Activated naive CD8-positive, alpha-beta T cell treated with anti-CD3 and anti-CD28 coated beads, Interleukin-2, amount 50 U/mL, for 24 hours (primary cell): ENCODE measurements around the gene ANKHD1.

Experiments
- ATAC-seq: fragments of 150-1000 bp; cut with Tn5 transposase; one replicate; pipeline ENCODE4 v1.10.0; 2021
- DNase-seq: peaks from one replicate; pipeline ENCODE4 v3.0.0; 2021
- H3K27ac Mint-ChIP-seq: one replicate; pipeline ENCODE4 v1.8.0; 2021; ENCODE audit warnings: mild to moderate bottlenecking, mixed read lengths
- H3K27me3 Mint-ChIP-seq: one replicate; pipeline ENCODE4 v1.8.0; 2021; ENCODE audit warnings: mixed read lengths
- H3K36me3 Mint-ChIP-seq: one replicate; pipeline ENCODE4 v1.8.0; 2021; ENCODE audit warnings: low read depth, mixed read lengths
- H3K4me1 Mint-ChIP-seq: one replicate; pipeline ENCODE4 v1.8.0; 2021; ENCODE audit warnings: mixed read lengths
- H3K4me3 Mint-ChIP-seq: one replicate; pipeline ENCODE4 v1.8.0; 2021; ENCODE audit warnings: mild to moderate bottlenecking, moderate library complexity, mixed read lengths
- H3K9me3 Mint-ChIP-seq: one replicate; pipeline ENCODE4 v1.8.0; 2021; ENCODE audit warnings: mixed read lengths

Gene ANKHD1

GRCh38 chr5:140551872-140552271, 150.2 kb downstream of the ANKHD1 start:
- Mint-ChIP-seq H3K27me3 (no peaks in the 10 kb centered on the region), H3K27ac (peak overlapping the region; percentile 68), H3K4me3 (no peak overlapping the region), H3K9me3 (no peaks in the 10 kb centered on the region), H3K36me3 (peaks cover 59% of the 10 kb centered on the region), H3K4me1 (peaks cover 77% of the 10 kb centered on the region)
- DNase-seq (no peak), ATAC-seq (no peak)

DNA sequence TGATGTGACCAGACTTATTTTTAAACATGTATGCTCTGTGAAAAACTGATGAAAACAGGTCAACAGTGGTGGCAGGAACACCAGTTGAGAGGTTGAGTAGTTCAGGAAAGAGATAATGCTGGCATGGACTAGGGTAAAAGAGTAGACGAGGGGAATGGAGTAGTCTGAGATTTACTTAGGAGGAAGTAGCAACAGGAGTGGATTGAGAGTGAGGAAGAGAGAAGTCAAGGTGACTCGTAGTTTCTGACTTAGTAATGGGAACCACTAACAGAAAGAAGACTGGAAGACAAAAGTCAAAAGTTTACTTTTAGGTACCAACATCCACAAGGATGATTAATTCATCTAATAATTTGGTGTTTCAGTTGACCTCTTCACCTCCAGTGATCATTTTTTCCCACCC, 152.0 kb downstream of the ANKHD1 start:
- peak overlapping the region; percentile 83 for H3K27ac Mint-ChIP-seq
- ATAC-seq: peak; percentile 50
- peaks cover 72% of the 10 kb centered on the region for H3K4me1 Mint-ChIP-seq
- no peak for DNase-seq
- H3K4me3 Mint-ChIP-seq: peak overlapping the region; percentile 93
- H3K9me3 Mint-ChIP-seq: no peaks in the 10 kb centered on the region
- H3K36me3 Mint-ChIP-seq: peaks cover 59% of the 10 kb centered on the region
- no peaks in the 10 kb centered on the region for H3K27me3 Mint-ChIP-seq

DNA sequence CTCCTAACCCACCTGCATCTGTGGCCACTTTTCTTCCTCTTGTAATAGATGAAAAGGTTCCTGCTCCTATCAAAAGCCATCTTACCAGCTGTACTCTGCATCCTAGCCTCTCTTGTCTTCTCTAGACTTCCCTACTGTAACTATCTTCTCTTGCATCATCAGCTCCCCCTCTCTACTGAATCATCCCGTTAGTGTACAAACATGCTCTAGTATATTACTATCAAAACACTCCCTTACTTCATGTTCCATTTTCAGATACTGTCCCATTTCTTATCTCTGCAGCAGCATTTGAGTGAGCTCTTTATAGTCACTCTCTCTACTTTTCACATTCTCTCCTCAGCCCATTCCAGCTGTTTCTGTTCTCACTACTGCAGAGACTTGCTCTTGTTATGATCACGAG, 152.8 kb downstream of the ANKHD1 start:
- no peak for ATAC-seq
- H3K4me3 Mint-ChIP-seq: peak overlapping the region; percentile 93
- no peaks in the 10 kb centered on the region for H3K27me3 Mint-ChIP-seq
- no peak for DNase-seq
- peaks cover 53% of the 10 kb centered on the region for H3K36me3 Mint-ChIP-seq
- H3K4me1 Mint-ChIP-seq: peaks cover 64% of the 10 kb centered on the region
- no peaks in the 10 kb centered on the region for H3K9me3 Mint-ChIP-seq
- H3K27ac Mint-ChIP-seq: peak overlapping the region; percentile 83

- H3K4me1 Mint-ChIP-seq: peaks cover 58% of the 10 kb centered on the region
- H3K36me3 Mint-ChIP-seq: peaks cover 42% of the 10 kb centered on the region
- DNase-seq: no peak
- no peak for ATAC-seq
- H3K4me3 Mint-ChIP-seq: peak overlapping the region; percentile 93
- peak overlapping the region; percentile 83 for H3K27ac Mint-ChIP-seq
- H3K27me3 Mint-ChIP-seq: no peaks in the 10 kb centered on the region
- no peaks in the 10 kb centered on the region for H3K9me3 Mint-ChIP-seq
These were observed 154.2 kb downstream of the ANKHD1 start for GRCh38 chr5:140555747-140556312.

GRCh38 chr5:140556438-140556837, 154.8 kb downstream of the ANKHD1 start:
- no peaks in the 10 kb centered on the region for H3K9me3 Mint-ChIP-seq
- H3K4me1 Mint-ChIP-seq: peaks cover 54% of the 10 kb centered on the region
- peaks cover 38% of the 10 kb centered on the region for H3K36me3 Mint-ChIP-seq
- no peak for DNase-seq
- peak overlapping the region; percentile 93 for H3K4me3 Mint-ChIP-seq
- H3K27me3 Mint-ChIP-seq: no peaks in the 10 kb centered on the region
- H3K27ac Mint-ChIP-seq: peak overlapping the region; percentile 83
- ATAC-seq: no peak

DNA sequence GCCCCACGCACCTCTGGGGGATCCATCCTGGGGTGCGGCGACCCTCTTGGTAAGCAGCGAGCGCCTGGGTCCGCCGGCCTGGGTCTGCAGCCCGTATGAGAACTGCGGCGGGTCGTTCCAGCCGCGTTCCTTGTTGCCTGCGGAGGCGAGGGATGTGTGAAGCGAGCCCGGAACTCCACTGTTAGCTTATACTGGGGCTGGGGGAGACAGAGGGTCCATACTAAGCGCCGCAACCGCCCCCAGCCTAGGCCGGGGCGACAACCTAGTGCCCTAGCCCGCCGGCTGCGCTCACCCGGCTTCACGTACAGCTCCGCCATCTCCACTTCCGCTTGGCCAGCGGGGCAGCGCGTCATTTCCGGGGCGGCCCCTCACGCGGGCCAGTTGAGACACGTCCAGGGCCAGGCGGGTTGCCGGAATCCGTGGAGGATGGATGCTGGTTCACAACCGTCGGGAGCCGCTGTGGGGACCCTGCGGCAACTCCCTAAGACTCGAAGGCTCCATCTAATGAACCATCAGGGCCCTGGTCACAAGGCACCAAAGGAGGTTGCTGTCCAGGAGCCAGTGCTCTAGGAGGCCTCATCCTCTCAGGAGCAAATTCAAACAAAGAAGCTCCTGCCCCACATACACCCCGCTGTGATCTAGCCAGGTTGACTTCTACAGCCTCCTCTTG, 155.6 kb downstream of the ANKHD1 start, which contains the start of gene SRA1:
TSS of gene SRA1 (minus strand) at position 338 of the 670 bp plus-strand sequence. CDS start at position 317, 21 bp downstream.
- Mint-ChIP-seq H3K4me1 (peaks cover 49% of the 10 kb centered on the region), H3K36me3 (peaks cover 32% of the 10 kb centered on the region), H3K27me3 (no peaks in the 10 kb centered on the region), H3K9me3 (no peaks in the 10 kb centered on the region), H3K4me3 (peak within 1 kb of the TSS; percentile 93), H3K27ac (peak within 1 kb of the TSS; percentile 83)
- peak; percentile 93 for DNase-seq
- peak; percentile 88 for ATAC-seq

- Mint-ChIP-seq H3K27me3 (no peaks in the 10 kb centered on the region), H3K9me3 (no peaks in the 10 kb centered on the region), H3K36me3 (peaks cover 28% of the 10 kb centered on the region), H3K27ac (peak overlapping the region; percentile 83), H3K4me3 (peak overlapping the region; percentile 93), H3K4me1 (peaks cover 48% of the 10 kb centered on the region)
- DNase-seq (no peak), ATAC-seq (no peak)
These were observed 156.3 kb downstream of the ANKHD1 start for GRCh38 chr5:140557965-140558364.

DNA sequence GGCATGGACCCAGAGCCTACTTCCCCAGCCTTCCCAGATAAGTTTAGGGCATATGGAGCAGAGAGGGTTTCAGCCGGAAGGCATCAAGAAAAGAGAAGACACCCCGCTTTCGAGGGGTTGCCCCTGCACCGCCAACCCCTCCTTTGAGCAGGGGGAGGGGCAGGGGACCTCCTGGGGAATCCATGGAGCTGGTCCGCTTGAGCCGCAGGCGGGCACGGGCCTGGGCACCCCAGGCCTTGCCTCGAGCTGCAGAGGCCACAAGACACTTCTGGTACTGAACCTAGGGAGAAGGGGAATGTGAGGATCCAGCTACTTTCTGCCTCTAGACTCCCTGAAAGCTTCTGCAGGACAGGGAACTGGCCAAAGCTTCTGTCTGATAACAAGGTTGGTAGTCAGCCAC, 156.9 kb downstream of the ANKHD1 start:
- DNase-seq (no peak), ATAC-seq (no peak)
- Mint-ChIP-seq H3K27ac (no peak overlapping the region), H3K36me3 (peaks cover 22% of the 10 kb centered on the region), H3K27me3 (no peaks in the 10 kb centered on the region), H3K9me3 (no peaks in the 10 kb centered on the region), H3K4me3 (no peak overlapping the region), H3K4me1 (peaks cover 47% of the 10 kb centered on the region)

GRCh38 chr5:140560227-140560626, 158.6 kb downstream of the ANKHD1 start:
- H3K27ac Mint-ChIP-seq: no peak overlapping the region
- H3K4me1 Mint-ChIP-seq: peaks cover 44% of the 10 kb centered on the region
- ATAC-seq: no peak
- H3K36me3 Mint-ChIP-seq: peaks cover 20% of the 10 kb centered on the region
- H3K9me3 Mint-ChIP-seq: no peaks in the 10 kb centered on the region
- no peaks in the 10 kb centered on the region for H3K27me3 Mint-ChIP-seq
- no peak for DNase-seq
- H3K4me3 Mint-ChIP-seq: no peak overlapping the region

DNA sequence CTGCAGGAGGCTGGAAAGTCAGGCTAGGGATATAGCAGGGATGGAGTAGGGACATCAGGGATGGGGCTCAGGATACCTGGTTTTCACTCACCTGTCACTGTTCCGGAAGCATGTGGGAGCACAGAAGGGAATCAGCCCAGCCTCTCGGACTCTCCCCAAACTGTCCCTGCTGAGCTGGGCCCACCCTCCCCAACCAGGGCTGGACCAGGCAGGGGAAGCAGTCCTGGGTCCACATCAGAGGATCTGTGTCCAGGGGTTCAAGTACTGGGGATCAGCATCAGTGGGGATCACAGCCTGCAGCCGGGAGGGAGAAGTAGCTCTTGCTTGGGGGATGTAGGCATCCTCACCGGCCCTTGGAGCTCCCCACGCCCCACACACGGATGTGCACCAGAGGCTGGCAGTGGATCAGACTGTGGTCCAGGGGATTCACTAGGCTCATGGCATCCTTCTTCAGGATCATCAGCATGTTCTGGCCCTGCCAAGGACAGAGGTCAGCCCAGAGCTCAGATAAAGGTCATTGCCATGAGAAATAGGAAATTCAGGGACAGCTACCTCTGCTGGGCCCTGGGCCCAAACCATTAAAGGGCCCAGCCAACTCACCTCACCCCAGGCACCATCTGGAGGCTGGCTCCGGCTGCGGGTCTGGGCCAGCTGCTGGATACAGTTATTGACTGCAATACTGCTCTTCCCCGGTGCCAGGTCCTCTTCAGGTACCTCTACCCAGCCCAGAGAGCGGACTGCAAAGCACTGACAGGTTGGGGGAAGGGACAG, 160.3 kb downstream of the ANKHD1 start:
- no peak for DNase-seq
- H3K4me3 Mint-ChIP-seq: no peak overlapping the region
- peaks cover 44% of the 10 kb centered on the region for H3K4me1 Mint-ChIP-seq
- no peak for ATAC-seq
- H3K36me3 Mint-ChIP-seq: peaks cover 18% of the 10 kb centered on the region
- H3K27me3 Mint-ChIP-seq: no peaks in the 10 kb centered on the region
- no peak overlapping the region for H3K27ac Mint-ChIP-seq
- H3K9me3 Mint-ChIP-seq: no peaks in the 10 kb centered on the region

GRCh38 chr5:140563596-140563995, 162.0 kb downstream of the ANKHD1 start:
- no peak for DNase-seq
- H3K27me3 Mint-ChIP-seq: no peaks in the 10 kb centered on the region
- no peak for ATAC-seq
- H3K4me3 Mint-ChIP-seq: peak overlapping the region; percentile 97
- H3K36me3 Mint-ChIP-seq: peaks cover 28% of the 10 kb centered on the region
- no peaks in the 10 kb centered on the region for H3K9me3 Mint-ChIP-seq
- H3K27ac Mint-ChIP-seq: peak overlapping the region; percentile 98
- peaks cover 43% of the 10 kb centered on the region for H3K4me1 Mint-ChIP-seq

- Mint-ChIP-seq H3K9me3 (no peaks in the 10 kb centered on the region), H3K36me3 (peaks cover 28% of the 10 kb centered on the region), H3K27me3 (no peaks in the 10 kb centered on the region), H3K4me1 (peaks cover 51% of the 10 kb centered on the region), H3K27ac (peak within 1 kb of the TSS; percentile 98), H3K4me3 (peak within 1 kb of the TSS; percentile 97)
- peak; percentile 90 for ATAC-seq
- peak; percentile 95 for DNase-seq
These were observed 162.8 kb downstream of the ANKHD1 start, which contains the start of the genes APBB3 and SLC35A4 for GRCh38 chr5:140564196-140565023. Gene APBB3 (minus strand): TSS chr5:140564598. CDS start chr5:140564245, 353 bp downstream. Gene SLC35A4 (plus strand): TSS chr5:140564828. CDS start chr5:140567170, 2,342 bp downstream.

DNA sequence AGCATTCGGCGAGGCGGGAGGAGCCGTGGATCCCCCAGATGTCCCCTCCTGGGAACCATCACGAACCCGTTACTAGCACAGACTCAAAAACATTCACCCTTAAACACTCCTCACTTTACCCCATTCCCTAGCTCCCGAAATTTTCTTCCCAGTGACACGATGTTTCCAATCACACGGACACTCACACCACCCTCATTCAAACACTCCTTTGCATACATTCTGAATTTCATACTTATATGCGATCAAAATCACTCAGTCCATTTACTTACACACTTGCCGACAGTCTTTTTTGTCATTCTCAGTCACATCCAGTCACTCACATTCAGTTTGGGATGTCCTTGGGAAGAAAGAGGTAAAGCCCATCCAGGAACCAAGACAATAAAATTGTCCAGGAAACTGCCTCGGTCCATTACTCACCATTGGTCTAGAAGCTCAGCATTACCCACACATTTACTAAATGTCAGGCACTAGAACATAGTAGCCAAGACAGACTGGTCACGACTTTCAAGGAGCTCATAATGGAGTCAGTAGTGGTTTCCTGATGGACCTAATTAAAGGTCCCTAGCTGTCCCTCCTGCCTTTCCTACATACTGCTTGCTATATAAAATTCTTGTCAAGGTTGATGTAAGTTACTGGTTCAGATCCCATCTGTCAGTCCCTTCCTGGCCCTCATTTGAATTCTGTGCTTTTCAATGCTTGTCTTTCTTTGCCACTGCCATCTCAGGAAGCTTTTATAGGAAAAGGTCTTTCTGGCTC, 163.6 kb downstream of the ANKHD1 start:
- DNase-seq: no peak
- Mint-ChIP-seq H3K27me3 (no peaks in the 10 kb centered on the region), H3K4me1 (peaks cover 57% of the 10 kb centered on the region), H3K4me3 (peak overlapping the region; percentile 97), H3K36me3 (peaks cover 28% of the 10 kb centered on the region), H3K27ac (peak overlapping the region; percentile 98), H3K9me3 (no peaks in the 10 kb centered on the region)
- no peak for ATAC-seq
